ENCODE results near the gene RNF11. TPM values are rescaled to one million over a fixed set of nuclear protein-coding genes. Genes with fewer than 3 reads are reported as not detected.

RNF11 gene
- total RNA-seq, 4 donors from 2014 or later: 77.6 to 86.5 (median 85.3) TPM

DNA sequence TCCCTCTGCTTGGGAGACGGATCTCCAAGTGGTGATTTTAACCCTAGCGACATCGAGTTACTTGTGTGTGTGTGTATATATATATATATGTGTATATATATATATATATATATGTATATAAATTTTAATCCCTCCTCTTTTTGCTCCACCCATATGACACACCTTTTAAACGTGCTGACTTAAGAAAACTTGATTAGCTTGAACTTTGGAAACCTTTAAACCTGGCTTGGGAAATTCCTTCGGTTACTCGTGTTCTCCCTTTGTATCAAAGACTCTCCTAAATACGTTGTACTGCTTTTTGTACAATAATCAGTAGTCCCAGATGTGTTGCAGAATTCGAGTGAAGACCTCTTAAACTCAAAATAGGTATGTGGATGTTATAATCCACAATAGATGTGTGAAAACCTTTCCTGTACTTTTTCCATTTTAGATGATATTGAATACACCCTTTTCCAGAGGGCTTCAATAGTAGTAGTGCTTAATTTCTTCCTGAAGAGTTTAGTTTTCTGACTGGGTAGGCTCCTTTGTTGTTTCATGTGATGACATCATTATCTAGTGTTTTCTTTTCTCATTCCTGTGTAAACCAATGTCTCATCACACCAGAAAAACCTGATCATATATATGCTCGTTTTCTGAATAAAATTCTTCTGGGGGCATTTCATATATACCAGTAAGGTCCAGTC is 1.4 kb downstream of the RNF11 start:
- DNase-seq (no peak), ATAC-seq (no peak)
- Histone ChIP-seq H3K27ac (peak overlapping the region; percentile 99 to 100 (median 99)), H3K36me3 (no peaks in the 10 kb centered on the region), H3K4me1 (peaks cover 41 to 56% of the 10 kb centered on the region in 2 donors), H3K27me3 (no peaks in the 10 kb centered on the region), H3K9me3 (no peaks in the 10 kb centered on the region), H3K4me3 (peak overlapping the region; percentile 84 to 97 (median 94))
- no peak for TF ChIP-seq POLR2A (IDR thresholded peaks at IDR 0.05)
- TF ChIP-seq, protein P1, sequence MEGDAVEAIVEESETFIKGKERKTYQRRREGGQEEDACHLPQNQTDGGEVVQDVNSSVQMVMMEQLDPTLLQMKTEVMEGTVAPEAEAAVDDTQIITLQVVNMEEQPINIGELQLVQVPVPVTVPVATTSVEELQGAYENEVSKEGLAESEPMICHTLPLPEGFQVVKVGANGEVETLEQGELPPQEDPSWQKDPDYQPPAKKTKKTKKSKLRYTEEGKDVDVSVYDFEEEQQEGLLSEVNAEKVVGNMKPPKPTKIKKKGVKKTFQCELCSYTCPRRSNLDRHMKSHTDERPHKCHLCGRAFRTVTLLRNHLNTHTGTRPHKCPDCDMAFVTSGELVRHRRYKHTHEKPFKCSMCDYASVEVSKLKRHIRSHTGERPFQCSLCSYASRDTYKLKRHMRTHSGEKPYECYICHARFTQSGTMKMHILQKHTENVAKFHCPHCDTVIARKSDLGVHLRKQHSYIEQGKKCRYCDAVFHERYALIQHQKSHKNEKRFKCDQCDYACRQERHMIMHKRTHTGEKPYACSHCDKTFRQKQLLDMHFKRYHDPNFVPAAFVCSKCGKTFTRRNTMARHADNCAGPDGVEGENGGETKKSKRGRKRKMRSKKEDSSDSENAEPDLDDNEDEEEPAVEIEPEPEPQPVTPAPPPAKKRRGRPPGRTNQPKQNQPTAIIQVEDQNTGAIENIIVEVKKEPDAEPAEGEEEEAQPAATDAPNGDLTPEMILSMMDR (IDR thresholded peaks at IDR 0.05 in 4 of 5, conservative IDR thresholded peaks at IDR 0.05 in 1 of 5): no peak
- in situ Hi-C loops (cut with MboI; ENCODE audit: low sequenced_read_pairs in 4 of 4) (no loop called here), intact Hi-C loops (cut with DNase I; ENCODE audit: low total_unique reads) (loop anchor here (5.0 kb wide), 1 partner anchor 60 kb away; no protein-coding TSS in a partner anchor)

DNA sequence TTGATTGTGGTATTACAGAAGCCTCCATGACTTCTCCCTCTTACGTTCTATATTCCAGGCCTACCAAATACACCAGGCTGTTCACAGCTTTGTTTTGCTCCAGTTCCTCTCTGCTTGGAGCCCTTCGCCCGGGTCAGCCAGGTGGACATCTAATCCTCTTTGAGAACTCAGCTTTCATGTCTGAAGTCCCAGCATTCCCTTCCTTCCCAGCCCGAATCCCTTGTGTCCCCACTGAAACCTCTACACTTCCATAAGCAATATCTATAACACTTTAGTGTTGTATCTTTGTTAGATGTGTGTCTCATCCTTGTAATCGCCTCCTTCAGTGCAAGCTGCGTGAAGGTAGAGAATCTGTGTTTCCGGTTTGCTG is 1.9 kb downstream of the RNF11 start:
- H3K4me1 ChIP-seq: peaks cover 46 to 61% of the 10 kb centered on the region in 2 donors
- ATAC-seq (peak in 1 of 2 donors; percentile 12), DNase-seq (peak in 1 of 2 donors; percentile 42)
- TF ChIP-seq, protein P1 (IDR thresholded peaks at IDR 0.05 in 4 of 5, conservative IDR thresholded peaks at IDR 0.05 in 1 of 5): no peak
- TF ChIP-seq POLR2A (IDR thresholded peaks at IDR 0.05): no peak
- H3K9me3 ChIP-seq: no peaks in the 10 kb centered on the region
- H3K27ac ChIP-seq: peak overlapping the region; percentile 99 to 100 (median 99)
- H3K36me3 ChIP-seq: no peaks in the 10 kb centered on the region
- intact Hi-C loops (cut with DNase I; ENCODE audit: low total_unique reads) (loop anchor here (5.0 kb wide), 1 partner anchor 59 kb away; no protein-coding TSS in a partner anchor), in situ Hi-C loops (cut with MboI; ENCODE audit: low sequenced_read_pairs in 4 of 4) (no loop called here)
- H3K27me3 ChIP-seq: no peaks in the 10 kb centered on the region
- H3K4me3 ChIP-seq: peak overlapping the region; percentile 84 to 97 (median 94)

DNA sequence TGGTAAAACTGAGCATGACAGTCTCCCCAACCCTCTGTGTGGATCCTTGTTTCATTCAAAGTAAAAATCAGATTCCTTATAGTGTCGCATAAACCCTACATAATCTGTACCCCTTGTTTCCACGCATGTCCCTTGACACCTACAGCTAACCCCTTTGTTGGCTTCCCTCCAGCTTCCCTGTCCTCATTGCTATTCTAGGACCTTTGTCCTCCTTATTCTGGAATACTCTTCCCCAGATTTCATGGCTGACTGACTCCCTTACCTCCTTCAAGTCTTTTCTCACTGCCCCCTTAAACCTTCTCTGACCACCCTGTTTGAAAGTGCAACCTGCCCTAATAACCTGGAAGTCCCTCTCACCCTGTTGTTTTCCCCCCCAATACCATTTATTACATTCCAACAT is 4.0 kb downstream of the RNF11 start:
- H3K36me3 ChIP-seq: no peaks in the 10 kb centered on the region
- H3K27ac ChIP-seq: peak overlapping the region; percentile 53 to 100 (median 80)
- TF ChIP-seq, protein P1 (IDR thresholded peaks at IDR 0.05 in 4 of 5, conservative IDR thresholded peaks at IDR 0.05 in 1 of 5): no peak
- no peak for TF ChIP-seq POLR2A (IDR thresholded peaks at IDR 0.05)
- in situ Hi-C loops (cut with MboI; ENCODE audit: low sequenced_read_pairs in 4 of 4): no loop called here
- DNase-seq (peak in 1 of 2 donors; percentile 47), ATAC-seq (no peak)
- H3K4me1 ChIP-seq: peaks cover 66 to 75% of the 10 kb centered on the region in 2 donors
- intact Hi-C loops (cut with DNase I; ENCODE audit: low total_unique reads): no loop called here
- peak overlapping the region in 1 of 4 donors; percentile 2 for H3K4me3 ChIP-seq
- no peaks in the 10 kb centered on the region for H3K27me3 ChIP-seq
- no peaks in the 10 kb centered on the region for H3K9me3 ChIP-seq

- no peaks in the 10 kb centered on the region for H3K9me3 ChIP-seq
- peak overlapping the region in 3 of 4 donors; percentile 62 to 100 (median 99) for H3K27ac ChIP-seq
- no peak overlapping the region for H3K4me3 ChIP-seq
- H3K27me3 ChIP-seq: no peaks in the 10 kb centered on the region
- peaks cover 71 to 78% of the 10 kb centered on the region in 2 donors for H3K4me1 ChIP-seq
- in situ Hi-C loops (cut with MboI; ENCODE audit: low sequenced_read_pairs in 4 of 4): no loop called here
- no peak for TF ChIP-seq POLR2A (IDR thresholded peaks at IDR 0.05)
- TF ChIP-seq, protein P1 (IDR thresholded peaks at IDR 0.05 in 4 of 5, conservative IDR thresholded peaks at IDR 0.05 in 1 of 5): no peak
- intact Hi-C loops (cut with DNase I; ENCODE audit: low total_unique reads): no loop called here
- DNase-seq (no peak), ATAC-seq (no peak)
- H3K36me3 ChIP-seq: no peaks in the 10 kb centered on the region
These were observed 5.0 kb downstream of the RNF11 start for GRCh38 chr1:51241119-51241518.

All from gastrocnemius medialis (tissue), 4 donors.